PC-9 (cell line): Measurements from ENCODE around the gene BCL2A1. TPM values are rescaled to one million over a fixed set of nuclear protein-coding genes. Genes with fewer than 3 reads are reported as not detected.

Experiments used
- BruUV-seq: library from RNA; stranded (reverse); fragments of 400-500 nt; replicated peaks from 2 replicates; lab custom pipeline; 2021; lab: Mats Ljungman, UMichigan
- CTCF ChIA-PET: fragments of 300-600 bp; sonication (Branson Sonifier 250); formaldehyde crosslinking; loops from one replicate; lab custom pipeline; 2022; ENCODE audit warnings: antibody characterized with exemption; lab: Charles Lee
- POLR2A ChIA-PET: fragments of 300-600 bp; sonication (Branson Sonifier 250); formaldehyde crosslinking; loops from one replicate; lab custom pipeline; 2022; ENCODE audit warnings: antibody characterized with exemption; ENCODE audit not compliant: unreplicated experiment; lab: Charles Lee
- DNase-seq, 2 experiments: peaks; one replicate each; pipeline versions ENCODE4 v3.0.0 to v3.0.0-alpha.2; 2015 to 2022; ENCODE audit warnings: mixed read lengths in 1 of 2
- H2AFZ ChIP-seq: fragments of 200-600 bp; sonication (generic); 2 replicates; pipeline ENCODE4 v1.8.1; 2017; ENCODE audit warnings: antibody characterized with exemption
- H3F3A ChIP-seq: fragments of 200-600 bp; sonication (generic); 2 replicates; pipeline ENCODE4 v1.8.1; 2017; ENCODE audit warnings: antibody characterized with exemption, mild to moderate bottlenecking, low read depth; ENCODE audit not compliant: insufficient read depth
- H3K27ac ChIP-seq: fragments of 200-600 bp; sonication (generic); 2 replicates; pipeline ENCODE4 v1.6.1; 2016; ENCODE audit warnings: mixed run types
- H3K27me3 ChIP-seq: fragments of 200-600 bp; sonication (generic); 2 replicates; pipeline ENCODE4 v1.6.1; 2016; ENCODE audit warnings: low read depth, mixed run types; ENCODE audit not compliant: insufficient read depth
- H3K36me3 ChIP-seq: fragments of 200-600 bp; sonication (generic); 2 replicates; pipeline ENCODE4 v1.6.1; 2016; ENCODE audit warnings: low read depth, mixed run types
- H3K4me1 ChIP-seq: fragments of 200-600 bp; sonication (generic); replicated peaks from 2 replicates; pipeline ENCODE4 v1.6.1; 2016; ENCODE audit warnings: mixed run types; ENCODE audit not compliant: insufficient read depth
- H3K4me2 ChIP-seq: fragments of 200-600 bp; sonication (generic); 2 replicates; pipeline ENCODE4 v1.6.1; 2017; ENCODE audit warnings: mixed run types
- H3K4me3 ChIP-seq: fragments of 200-600 bp; sonication (generic); 2 replicates; pipeline ENCODE4 v1.6.1; 2016; ENCODE audit warnings: mixed run types
- H3K79me2 ChIP-seq: fragments of 200-600 bp; sonication (generic); 2 replicates; pipeline ENCODE4 v1.6.1; 2017; ENCODE audit warnings: low read depth, mixed run types
- H3K9me2 ChIP-seq: fragments of 200-600 bp; sonication (generic); 2 replicates; pipeline ENCODE4 v1.8.1; 2017; ENCODE audit warnings: mild to moderate bottlenecking; ENCODE audit not compliant: insufficient read depth
- H3K9me3 ChIP-seq: fragments of 200-600 bp; sonication (generic); 2 replicates; pipeline ENCODE4 v1.8.1; 2016; ENCODE audit warnings: low read depth; ENCODE audit not compliant: insufficient read depth
- H4K20me1 ChIP-seq: fragments of 200-600 bp; sonication (generic); 2 replicates; pipeline ENCODE4 v1.8.1; 2017; ENCODE audit not compliant: insufficient read depth
- EZH2 ChIP-seq: fragments of 200-600 bp; sonication (generic); IDR thresholded peaks from 2 replicates; pipeline ENCODE4 v1.8.0; 2017; ENCODE audit warnings: antibody characterized with exemption, low read depth
- intact Hi-C: fragments of 100-400 bp; cut with micrococcal nuclease; formaldehyde crosslinking; loops from one replicate; pipeline ENCODE4 v1.10.0; 2022; ENCODE audit not compliant: unreplicated experiment
- total RNA-seq: library from RNA; stranded (reverse); gene quantifications from 2 replicates; pipeline ENCODE4 v1.2.3, GENCODE V29; 2021
- TF ChIP-seq, protein P1 (sequence below): fragments of 200-600 bp; sonication (generic); conservative IDR thresholded peaks from 2 replicates; pipeline ENCODE4 v1.6.1; 2017; ENCODE audit warnings: mixed run types, antibody characterized with exemption, mild to moderate bottlenecking, moderate library complexity

BCL2A1 gene
- total RNA-seq, 1 experiment from 2014 or later: not detected

- intact Hi-C loops: no loop called here
- Histone ChIP-seq H3K27ac (no peak overlapping the region), H3F3A (no peaks in the 10 kb centered on the region), H3K9me2 (no peaks in the 10 kb centered on the region), H3K9me3 (no peaks in the 10 kb centered on the region), H3K79me2 (no peaks in the 10 kb centered on the region), H3K36me3 (no peaks in the 10 kb centered on the region), H4K20me1 (no peaks in the 10 kb centered on the region), H2AFZ (no peak overlapping the region), H3K4me1 (no peaks in the 10 kb centered on the region), H3K4me3 (no peak overlapping the region), H3K4me2 (no peak overlapping the region), H3K27me3 (no peaks in the 10 kb centered on the region)
- DNase-seq: no peak
- TF ChIP-seq, protein P1, sequence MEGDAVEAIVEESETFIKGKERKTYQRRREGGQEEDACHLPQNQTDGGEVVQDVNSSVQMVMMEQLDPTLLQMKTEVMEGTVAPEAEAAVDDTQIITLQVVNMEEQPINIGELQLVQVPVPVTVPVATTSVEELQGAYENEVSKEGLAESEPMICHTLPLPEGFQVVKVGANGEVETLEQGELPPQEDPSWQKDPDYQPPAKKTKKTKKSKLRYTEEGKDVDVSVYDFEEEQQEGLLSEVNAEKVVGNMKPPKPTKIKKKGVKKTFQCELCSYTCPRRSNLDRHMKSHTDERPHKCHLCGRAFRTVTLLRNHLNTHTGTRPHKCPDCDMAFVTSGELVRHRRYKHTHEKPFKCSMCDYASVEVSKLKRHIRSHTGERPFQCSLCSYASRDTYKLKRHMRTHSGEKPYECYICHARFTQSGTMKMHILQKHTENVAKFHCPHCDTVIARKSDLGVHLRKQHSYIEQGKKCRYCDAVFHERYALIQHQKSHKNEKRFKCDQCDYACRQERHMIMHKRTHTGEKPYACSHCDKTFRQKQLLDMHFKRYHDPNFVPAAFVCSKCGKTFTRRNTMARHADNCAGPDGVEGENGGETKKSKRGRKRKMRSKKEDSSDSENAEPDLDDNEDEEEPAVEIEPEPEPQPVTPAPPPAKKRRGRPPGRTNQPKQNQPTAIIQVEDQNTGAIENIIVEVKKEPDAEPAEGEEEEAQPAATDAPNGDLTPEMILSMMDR: no peak
- TF ChIP-seq EZH2: no peak
- no TSS peak for BruUV-seq
- ChIA-PET CTCF (no interaction called here), POLR2A (interaction anchor here (0.7 kb wide), 1 partner anchor 288 kb away, joined by 6 read pairs; no protein-coding TSS in a partner anchor)
Observed at GRCh38 chr15:79954661-79955060, 16.3 kb downstream of the BCL2A1 start.

- Histone ChIP-seq H3K4me2 (no peak overlapping the region), H3K4me3 (no peak overlapping the region), H3F3A (no peaks in the 10 kb centered on the region), H2AFZ (no peak overlapping the region), H3K27ac (no peak overlapping the region), H4K20me1 (no peaks in the 10 kb centered on the region), H3K4me1 (no peaks in the 10 kb centered on the region), H3K9me2 (no peaks in the 10 kb centered on the region), H3K36me3 (no peaks in the 10 kb centered on the region), H3K9me3 (no peaks in the 10 kb centered on the region), H3K79me2 (no peaks in the 10 kb centered on the region), H3K27me3 (no peaks in the 10 kb centered on the region)
- CTCF ChIA-PET: no interaction called here
- TF ChIP-seq EZH2: no peak
- POLR2A ChIA-PET: interaction anchor here (0.7 kb wide), 1 partner anchor 289 kb away, joined by 6 read pairs; no protein-coding TSS in a partner anchor
- intact Hi-C loops: no loop called here
- no TSS peak for BruUV-seq
- no peak for DNase-seq
Observed at GRCh38 chr15:79953951-79954444, 17.0 kb downstream of the BCL2A1 start.

DNA sequence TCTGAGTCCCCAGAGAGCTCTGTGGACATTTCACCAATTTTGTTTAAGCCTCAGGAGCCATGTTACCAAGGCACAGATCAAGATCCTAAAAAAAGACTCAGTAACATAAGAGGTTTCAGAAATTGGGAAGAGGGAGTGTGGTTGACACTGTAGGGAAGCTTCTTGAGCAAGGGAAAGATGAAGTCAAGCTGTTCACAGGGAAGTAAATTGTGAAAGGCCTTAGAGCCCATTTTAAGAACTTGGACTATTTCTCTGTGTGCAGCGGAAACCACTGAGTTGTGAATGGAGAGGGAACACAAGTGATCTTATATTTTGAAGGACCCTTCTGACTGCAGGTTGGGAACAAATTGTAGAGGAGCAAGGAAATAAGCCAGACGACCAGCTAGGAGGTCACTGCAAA is 18.7 kb downstream of the BCL2A1 start:
- H3K79me2 ChIP-seq: no peaks in the 10 kb centered on the region
- H2AFZ ChIP-seq: no peak overlapping the region
- H3K9me3 ChIP-seq: no peaks in the 10 kb centered on the region
- no peak for TF ChIP-seq EZH2
- TF ChIP-seq, protein P1: no peak
- H3K27me3 ChIP-seq: no peaks in the 10 kb centered on the region
- no peaks in the 10 kb centered on the region for H3K9me2 ChIP-seq
- no peak overlapping the region for H3K4me3 ChIP-seq
- H3K27ac ChIP-seq: no peak overlapping the region
- H4K20me1 ChIP-seq: no peaks in the 10 kb centered on the region
- no peaks in the 10 kb centered on the region for H3F3A ChIP-seq
- no peaks in the 10 kb centered on the region for H3K4me1 ChIP-seq
- no TSS peak for BruUV-seq
- H3K4me2 ChIP-seq: no peak overlapping the region
- POLR2A ChIA-PET: no interaction called here
- intact Hi-C loops: no loop called here
- no peaks in the 10 kb centered on the region for H3K36me3 ChIP-seq
- CTCF ChIA-PET: no interaction called here
- DNase-seq: no peak

- H3K79me2 ChIP-seq: no peaks in the 10 kb centered on the region
- no peaks in the 10 kb centered on the region for H3F3A ChIP-seq
- H3K36me3 ChIP-seq: no peaks in the 10 kb centered on the region
- POLR2A ChIA-PET: no interaction called here
- no TSS peak for BruUV-seq
- DNase-seq: no peak
- no peaks in the 10 kb centered on the region for H3K4me1 ChIP-seq
- no peak overlapping the region for H3K4me2 ChIP-seq
- no peaks in the 10 kb centered on the region for H3K9me2 ChIP-seq
- no peak overlapping the region for H3K4me3 ChIP-seq
- no peaks in the 10 kb centered on the region for H3K27me3 ChIP-seq
- H3K9me3 ChIP-seq: no peaks in the 10 kb centered on the region
- H2AFZ ChIP-seq: no peak overlapping the region
- CTCF ChIA-PET: no interaction called here
- TF ChIP-seq, protein P1: no peak
- no peak for TF ChIP-seq EZH2
- no peaks in the 10 kb centered on the region for H4K20me1 ChIP-seq
- intact Hi-C loops: no loop called here
- no peak overlapping the region for H3K27ac ChIP-seq
Observed at GRCh38 chr15:79950247-79950646, 20.7 kb downstream of the BCL2A1 start.
